Esophagus squamous epithelium (tissue), 4 donors: ENCODE results near the gene ST8SIA1.

Source experiments
- CTCF ChIP-seq, 6 experiments: fragments of 450-650 bp in 4 of 6; fragments of 200-600 bp in 2 of 6; sonication (generic) in 2 of 6; IDR thresholded peaks; one replicate each; pipeline ENCODE4 v1.5.1; 2016 to 2019; ENCODE audit warnings: antibody characterized with exemption in 6 of 6, mild to moderate bottlenecking in 4 of 6, moderate library complexity in 4 of 6
- POLR2A ChIP-seq, 4 donors: fragments of 450-650 bp; IDR thresholded peaks; one replicate each; pipeline ENCODE4 v1.6.1; 2017; ENCODE audit warnings: antibody characterized with exemption in 4 of 4, mild to moderate bottlenecking in 4 of 4, moderate library complexity in 3 of 4

- no peak for TF ChIP-seq CTCF (IDR thresholded peaks at IDR 0.05)
- no peak for TF ChIP-seq POLR2A (IDR thresholded peaks at IDR 0.05)
These were observed 16.3 kb downstream of the ST8SIA1 start for GRCh38 chr12:22318108-22318737.
